H9 (cell line): ENCODE results near the gene FHL2. TPM values are rescaled to one million over a fixed set of nuclear protein-coding genes. Genes with fewer than 3 reads are reported as not detected.

Experiments
- DNase-seq: peaks from one replicate; pipeline ENCODE4 v3.0.0-alpha.2; 2017
- H2AFZ ChIP-seq: one replicate; pipeline ENCODE4 v1.6.1; 2013; ENCODE audit warnings: mild to moderate bottlenecking, low read length, control low read depth, moderate library complexity
- H2AK5ac ChIP-seq: 2 replicates; pipeline ENCODE4 v1.6.1; 2013; ENCODE audit warnings: low read length, control low read depth, mixed read lengths; ENCODE audit not compliant: insufficient read length
- H2BK120ac ChIP-seq: one replicate; pipeline ENCODE4 v1.6.1; 2013; ENCODE audit warnings: low read depth, mild to moderate bottlenecking, low read length, control low read depth, inconsistent platforms; ENCODE audit not compliant: poor library complexity, severe bottlenecking
- H2BK12ac ChIP-seq: 2 replicates; pipeline ENCODE4 v1.6.1; 2013; ENCODE audit warnings: low read length, control low read depth, mixed read lengths, low read depth; ENCODE audit not compliant: insufficient read length
- H2BK15ac ChIP-seq: 2 replicates; pipeline ENCODE4 v1.6.1; 2013; ENCODE audit warnings: low read depth, low read length, control low read depth
- H2BK20ac ChIP-seq: one replicate; pipeline ENCODE4 v1.6.1; 2013; ENCODE audit warnings: low read depth, mild to moderate bottlenecking, low read length, control low read depth, inconsistent platforms; ENCODE audit not compliant: poor library complexity, severe bottlenecking
- H2BK5ac ChIP-seq: 2 replicates; pipeline ENCODE4 v1.6.1; 2013; ENCODE audit warnings: low read length, control low read depth, mixed read lengths; ENCODE audit not compliant: insufficient read length
- H3K14ac ChIP-seq: 2 replicates; pipeline ENCODE4 v1.6.1; 2013; ENCODE audit warnings: low read length, control low read depth; ENCODE audit not compliant: insufficient read depth
- H3K18ac ChIP-seq: 2 replicates; pipeline ENCODE4 v1.6.1; 2013; ENCODE audit warnings: low read depth, mild to moderate bottlenecking, mixed read lengths, low read length, control low read depth; ENCODE audit not compliant: insufficient read length
- H3K23ac ChIP-seq: 2 replicates; pipeline ENCODE4 v1.6.1; 2013; ENCODE audit warnings: low read length, control low read depth, mixed read lengths, low read depth; ENCODE audit not compliant: insufficient read length
- H3K23me2 ChIP-seq: 2 replicates; pipeline ENCODE4 v1.6.1; 2013; ENCODE audit warnings: low read depth, mild to moderate bottlenecking, mixed read lengths, low read length, control low read depth; ENCODE audit not compliant: insufficient read length, poor library complexity, severe bottlenecking
- H3K27ac ChIP-seq: 2 replicates; pipeline ENCODE4 v1.5.1; 2013; ENCODE audit warnings: low read length, control low read depth, mixed read lengths, low read depth; ENCODE audit not compliant: insufficient read length
- H3K27me3 ChIP-seq: 2 replicates; pipeline ENCODE4 v1.6.1; 2013; ENCODE audit warnings: low read length, control low read depth, inconsistent platforms; ENCODE audit not compliant: insufficient read depth
- H3K4ac ChIP-seq: 2 replicates; pipeline ENCODE4 v1.6.1; 2013; ENCODE audit warnings: low read depth, mild to moderate bottlenecking, control low read depth, inconsistent platforms, low read length, moderate library complexity
- H3K4me1 ChIP-seq: 2 replicates; pipeline ENCODE4 v1.6.1; 2013; ENCODE audit warnings: low read length, control low read depth, inconsistent platforms; ENCODE audit not compliant: insufficient read depth
- H3K4me2 ChIP-seq: 2 replicates; pipeline ENCODE4 v1.6.1; 2013; ENCODE audit warnings: low read length, control low read depth, mixed read lengths; ENCODE audit not compliant: insufficient read length, insufficient read depth
- H3K56ac ChIP-seq: 2 replicates; pipeline ENCODE4 v1.6.1; 2013; ENCODE audit warnings: low read depth, mild to moderate bottlenecking, mixed read lengths, low read length, control low read depth; ENCODE audit not compliant: insufficient read length
- H3K79me1 ChIP-seq: 2 replicates; pipeline ENCODE4 v1.6.1; 2013; ENCODE audit warnings: low read depth, mild to moderate bottlenecking, moderate library complexity, low read length, control low read depth, inconsistent platforms; ENCODE audit not compliant: insufficient read depth, poor library complexity, severe bottlenecking
- H3K79me2 ChIP-seq: 2 replicates; pipeline ENCODE4 v1.6.1; 2013; ENCODE audit warnings: low read length, control low read depth, inconsistent platforms; ENCODE audit not compliant: insufficient read depth
- H3K9ac ChIP-seq: 2 replicates; pipeline ENCODE4 v1.6.1; 2013; ENCODE audit warnings: low read length, control low read depth, mixed read lengths; ENCODE audit not compliant: insufficient read length; ENCODE audit errors: extremely low read depth
- H3K9me3 ChIP-seq: one replicate; pipeline ENCODE4 v1.6.1; 2013; ENCODE audit warnings: low read depth, low read length, inconsistent platforms; ENCODE audit not compliant: control insufficient read depth
- H3T11ph ChIP-seq: one replicate; pipeline ENCODE4 v1.6.1; 2013; ENCODE audit warnings: mild to moderate bottlenecking, low read length, control low read depth, inconsistent platforms
- H4K20me1 ChIP-seq: one replicate; pipeline ENCODE4 v1.6.1; 2013; ENCODE audit not compliant: control insufficient read depth, insufficient read length, insufficient read depth
- H4K5ac ChIP-seq: 2 replicates; pipeline ENCODE4 v1.6.1; 2013; ENCODE audit warnings: low read depth, mild to moderate bottlenecking, mixed read lengths, low read length, control low read depth; ENCODE audit not compliant: insufficient read length
- H4K8ac ChIP-seq: replicated peaks from 2 replicates; pipeline ENCODE4 v1.6.1; 2013; ENCODE audit warnings: low read length, control low read depth, mixed read lengths, low read depth; ENCODE audit not compliant: insufficient read length
- H4K91ac ChIP-seq: 2 replicates; pipeline ENCODE4 v1.6.1; 2013; ENCODE audit warnings: low read depth, mild to moderate bottlenecking, moderate library complexity, mixed read lengths, low read length, control low read depth; ENCODE audit not compliant: insufficient read length
- H3K27ac Mint-ChIP-seq, 3 experiments: 2 replicates in 2 of 3; 3 replicates in 1 of 3; pipeline ENCODE4 v1.8.0; 2020 to 2021; ENCODE audit warnings: mixed read lengths in 3 of 3, mild to moderate bottlenecking in 1 of 3, moderate library complexity in 1 of 3
- H3K27me3 Mint-ChIP-seq: 2 replicates; pipeline ENCODE4 v1.8.0; 2021; ENCODE audit warnings: low read depth, mild to moderate bottlenecking, moderate library complexity, mixed read lengths
- H3K36me3 Mint-ChIP-seq, 3 experiments: 2 replicates in 2 of 3; 3 replicates in 1 of 3; pipeline ENCODE4 v1.8.0; 2020 to 2021; ENCODE audit warnings: low read depth in 3 of 3, mixed read lengths in 3 of 3; ENCODE audit not compliant: insufficient read depth in 1 of 3
- H3K4me1 Mint-ChIP-seq, 2 experiments: 2 replicates each; pipeline ENCODE4 v1.8.0; 2020; ENCODE audit warnings: mixed read lengths in 2 of 2
- H3K4me3 Mint-ChIP-seq, 2 experiments: 2 replicates in 1 of 2; 3 replicates in 1 of 2; pipeline ENCODE4 v1.8.0; 2020 to 2021; ENCODE audit warnings: mild to moderate bottlenecking in 2 of 2, mixed read lengths in 2 of 2, moderate library complexity in 1 of 2
- H3K9me3 Mint-ChIP-seq, 2 experiments: 2 replicates in 1 of 2; 3 replicates in 1 of 2; pipeline ENCODE4 v1.8.0; 2020; ENCODE audit warnings: mild to moderate bottlenecking in 2 of 2, mixed read lengths in 2 of 2, moderate library complexity in 1 of 2
- CTCF ChIP-seq: fragments of 200-600 bp; sonication (generic); conservative IDR thresholded peaks from 3 replicates; pipeline ENCODE4 v1.8.0; 2021; ENCODE audit warnings: antibody characterized with exemption, mild to moderate bottlenecking
- WGBS: extraction: QIAGEN DNeasy Blood & Tissue Kit; methylation state at CpG from one replicate; pipeline ENCODE4 v1.1.7; 2013; ENCODE audit warnings: missing lambda C conversion rate, low lambda C conversion rate, mixed read lengths; ENCODE audit not compliant: insufficient read length; ENCODE audit errors: extremely low coverage; 5-methylcytosine and 5-hydroxymethylcytosine counted together
- total RNA-seq: library from RNA; stranded (reverse); gene quantifications from 2 replicates; pipeline ENCODE4 v1.2.1, GENCODE V29; 2021

FHL2 gene
- total RNA-seq, 1 experiment from 2014 or later: 34.9 TPM

- Mint-ChIP-seq H3K27me3 (no peaks in the 10 kb centered on the region), H3K4me1 (peaks cover 2 to 6% of the 10 kb centered on the region in 2 experiments), H3K9me3 (no peaks in the 10 kb centered on the region), H3K36me3 (peaks cover 12 to 58% (median 55%) of the 10 kb centered on the region in 3 experiments), H3K27ac (no peak overlapping the region), H3K4me3 (no peak overlapping the region)
- Histone ChIP-seq H2BK12ac (no peak overlapping the region), H3K27ac (no peak overlapping the region), H3K18ac (no peak overlapping the region), H4K8ac (no peak overlapping the region), H4K5ac (no peak overlapping the region), H3K4me1 (no peaks in the 10 kb centered on the region), H3K14ac (no peak overlapping the region), H3K9me3 (no peaks in the 10 kb centered on the region), H3K56ac (no peak overlapping the region), H2AK5ac (no peak overlapping the region), H4K91ac (no peak overlapping the region), H3K23ac (no peak overlapping the region), H2BK15ac (no peak overlapping the region), H4K20me1 (no peaks in the 10 kb centered on the region), H3K9ac (no peak overlapping the region), H2BK20ac (no peak overlapping the region), H3K23me2 (no peaks in the 10 kb centered on the region), H3K4ac (no peak overlapping the region), H2BK5ac (no peak overlapping the region), H3K27me3 (no peaks in the 10 kb centered on the region), H3K79me2 (no peaks in the 10 kb centered on the region), H3K4me2 (no peak overlapping the region), H2AFZ (no peak overlapping the region), H3K79me1 (no peaks in the 10 kb centered on the region), H2BK120ac (no peak overlapping the region), H3T11ph (no peak overlapping the region)
- no peak for TF ChIP-seq CTCF
- no CpG with 5 or more reads among the region's 3 CpGs for WGBS
- DNase-seq: no peak
These were observed 33.6 kb downstream of the FHL2 start for GRCh38 chr2:105365206-105365605.
